KBM-7 (cell line): Measurements from ENCODE around the gene LRGUK.
"Not testable (repeated sequence)": the region's sequence is repeated elsewhere in the genome, so short reads cannot be mapped to it uniquely, and the experiment has no call there.

Source experiments
- DNase-seq: peaks from one replicate; pipeline ENCODE4 v3.0.0-alpha.2; 2015
- in situ Hi-C: fragments of 300-500 bp; cut with MboI; formaldehyde crosslinking; loops from 2 replicates; pipeline ENCODE4 v1.14.3; 2020; ENCODE audit warnings: low sequenced_read_pairs, low pct_unique_long_range_greater_than_20kb, mixed read lengths

Gene LRGUK

GRCh38 chr7:134210976-134211663 is 84.0 kb downstream of the LRGUK start:
- in situ Hi-C loops, result no loop called here
- no peak for DNase-seq

GRCh38 chr7:134211817-134212216 is 84.7 kb downstream of the LRGUK start:
- in situ Hi-C loops, result no loop called here

GRCh38 chr7:134212576-134213546 is 85.7 kb downstream of the LRGUK start:
- in situ Hi-C loops, result no loop called here

More at GRCh38 chr7:134211817-134212216, 84.7 kb downstream of the LRGUK start:
- DNase-seq, result no peak

GRCh38 chr7:134220236-134220635 is 93.1 kb downstream of the LRGUK start:
- DNase-seq, result no peak
- in situ Hi-C loops, result no loop called here

More at GRCh38 chr7:134212576-134213546, 85.7 kb downstream of the LRGUK start:
- peak; percentile 16 for DNase-seq

GRCh38 chr7:134231296-134231695 is 104.2 kb downstream of the LRGUK start:
- in situ Hi-C loops, result not testable (repeated sequence)

GRCh38 chr7:134234216-134234615 is 107.1 kb downstream of the LRGUK start:
- DNase-seq, result no peak
- in situ Hi-C loops, result no loop called here

More at GRCh38 chr7:134231296-134231695, 104.2 kb downstream of the LRGUK start:
- not testable (repeated sequence) for DNase-seq

GRCh38 chr7:134245253-134245652 is 118.1 kb downstream of the LRGUK start:
- in situ Hi-C loops, result no loop called here

GRCh38 chr7:134246347-134246746 is 119.2 kb downstream of the LRGUK start:
- no peak for DNase-seq
- in situ Hi-C loops, result no loop called here

More at GRCh38 chr7:134245253-134245652, 118.1 kb downstream of the LRGUK start:
- no peak for DNase-seq

GRCh38 chr7:134246761-134247160 is 119.6 kb downstream of the LRGUK start:
- no peak for DNase-seq
- in situ Hi-C loops, result no loop called here

GRCh38 chr7:134248196-134248595 is 121.1 kb downstream of the LRGUK start:
- in situ Hi-C loops, result no loop called here
- no peak for DNase-seq

- peak; percentile 6 for DNase-seq
- in situ Hi-C loops, result no loop called here
These were observed 127.2 kb downstream of the LRGUK start for GRCh38 chr7:134254311-134254710.

- DNase-seq, result no peak
- in situ Hi-C loops, result no loop called here
These were observed 128.7 kb downstream of the LRGUK start for GRCh38 chr7:134255814-134256213.

- in situ Hi-C loops, result no loop called here
- DNase-seq, result no peak
These were observed 135.2 kb downstream of the LRGUK start for GRCh38 chr7:134262322-134262721.

GRCh38 chr7:134276951-134277350 is 149.8 kb downstream of the LRGUK start:
- no peak for DNase-seq
- in situ Hi-C loops, result no loop called here

- in situ Hi-C loops, result no loop called here
- DNase-seq, result no peak
These were observed 151.5 kb downstream of the LRGUK start for GRCh38 chr7:134278502-134279153.

- in situ Hi-C loops, result no loop called here
- DNase-seq, result no peak
These were observed 152.2 kb downstream of the LRGUK start for GRCh38 chr7:134279336-134279735.

- in situ Hi-C loops, result no loop called here
- no peak for DNase-seq
These were observed 152.8 kb downstream of the LRGUK start for GRCh38 chr7:134279898-134280297.

GRCh38 chr7:134280508-134280907 is 153.4 kb downstream of the LRGUK start:
- in situ Hi-C loops, result no loop called here
- DNase-seq, result no peak

- DNase-seq, result no peak
- in situ Hi-C loops, result no loop called here
These were observed 156.9 kb downstream of the LRGUK start for GRCh38 chr7:134284011-134284410.

- in situ Hi-C loops, result no loop called here
These were observed 157.8 kb downstream of the LRGUK start for GRCh38 chr7:134284952-134285351.

More at GRCh38 chr7:134284952-134285351, 157.8 kb downstream of the LRGUK start:
- no peak for DNase-seq
